Liver (tissue), 3 donors: ENCODE data around the gene RIOK1.

Experiments
- EGR1 ChIP-seq, 2 donors: IDR thresholded peaks; 2 replicates each; pipeline ENCODE4 v1.6.1; 2016 to 2018; ENCODE audit warnings: antibody characterized with exemption in 2 of 2, low read depth in 2 of 2
- GABPA ChIP-seq, 2 donors: IDR thresholded peaks in 1 of 2; conservative IDR thresholded peaks in 1 of 2; 2 replicates each; pipeline ENCODE4 v1.6.1; 2016; ENCODE audit warnings: antibody characterized with exemption in 2 of 2, mild to moderate bottlenecking in 1 of 2, moderate library complexity in 1 of 2
- SP1 ChIP-seq: IDR thresholded peaks from 2 replicates; pipeline ENCODE4 v1.6.1; 2018; ENCODE audit warnings: antibody characterized with exemption, mild to moderate bottlenecking
- YY1 ChIP-seq: IDR thresholded peaks from 2 replicates; pipeline ENCODE4 v1.6.1; 2016; ENCODE audit warnings: antibody characterized with exemption, mild to moderate bottlenecking
- TF ChIP-seq, protein P1 (sequence below): fragments of 150-350 bp; IDR thresholded peaks from 2 replicates; pipeline ENCODE4 v1.5.1; 2017; ENCODE audit warnings: improper control_type of control experiment, low read depth, low read length; ENCODE audit not compliant: missing input control
- TF ChIP-seq, protein P2 (sequence below): IDR thresholded peaks from 2 replicates; pipeline ENCODE4 v1.6.1; 2016; ENCODE audit warnings: antibody characterized with exemption
- donor health status: healthy.
- donor health status: healthy.

GRCh38 chr6:7418238-7418905 is 28.8 kb downstream of the RIOK1 start:
- TF ChIP-seq GABPA (IDR thresholded peaks at IDR 0.05 in 1 of 2, conservative IDR thresholded peaks at IDR 0.05 in 1 of 2) (no peak), YY1 (no peak), EGR1 (IDR thresholded peaks at IDR 0.05; ENCODE audit: low read depth in 2 of 2) (no peak), SP1 (no peak)
- TF ChIP-seq, protein P1, sequence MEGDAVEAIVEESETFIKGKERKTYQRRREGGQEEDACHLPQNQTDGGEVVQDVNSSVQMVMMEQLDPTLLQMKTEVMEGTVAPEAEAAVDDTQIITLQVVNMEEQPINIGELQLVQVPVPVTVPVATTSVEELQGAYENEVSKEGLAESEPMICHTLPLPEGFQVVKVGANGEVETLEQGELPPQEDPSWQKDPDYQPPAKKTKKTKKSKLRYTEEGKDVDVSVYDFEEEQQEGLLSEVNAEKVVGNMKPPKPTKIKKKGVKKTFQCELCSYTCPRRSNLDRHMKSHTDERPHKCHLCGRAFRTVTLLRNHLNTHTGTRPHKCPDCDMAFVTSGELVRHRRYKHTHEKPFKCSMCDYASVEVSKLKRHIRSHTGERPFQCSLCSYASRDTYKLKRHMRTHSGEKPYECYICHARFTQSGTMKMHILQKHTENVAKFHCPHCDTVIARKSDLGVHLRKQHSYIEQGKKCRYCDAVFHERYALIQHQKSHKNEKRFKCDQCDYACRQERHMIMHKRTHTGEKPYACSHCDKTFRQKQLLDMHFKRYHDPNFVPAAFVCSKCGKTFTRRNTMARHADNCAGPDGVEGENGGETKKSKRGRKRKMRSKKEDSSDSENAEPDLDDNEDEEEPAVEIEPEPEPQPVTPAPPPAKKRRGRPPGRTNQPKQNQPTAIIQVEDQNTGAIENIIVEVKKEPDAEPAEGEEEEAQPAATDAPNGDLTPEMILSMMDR, result no peak
- TF ChIP-seq, protein P2, sequence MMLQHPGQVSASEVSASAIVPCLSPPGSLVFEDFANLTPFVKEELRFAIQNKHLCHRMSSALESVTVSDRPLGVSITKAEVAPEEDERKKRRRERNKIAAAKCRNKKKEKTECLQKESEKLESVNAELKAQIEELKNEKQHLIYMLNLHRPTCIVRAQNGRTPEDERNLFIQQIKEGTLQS, result no peak
